ENCODE measurements around the gene ACSL1.

GRCh38 chr4:184768296-184768695, 57.5 kb downstream of the ACSL1 start:
- TF ChIP-seq CTCF (IDR thresholded peaks at IDR 0.05; ENCODE audit: low read depth, low read length) (no peak), EZH2phosphoT487 (IDR thresholded peaks at IDR 0.05; ENCODE audit: low read depth) (no peak)

All from OCI-LY3 (cell line).